DOHH2 (cell line): ENCODE measurements around the gene NRCAM.

ENCODE experiments used
- H3F3A ChIP-seq: fragments of 200-600 bp; sonication (generic), shearing (Covaris generic); 2 replicates; pipeline ENCODE4 v1.6.0; 2016; ENCODE audit warnings: antibody characterized with exemption, mild to moderate bottlenecking; ENCODE audit not compliant: control insufficient read depth, insufficient read depth
- H3K27ac ChIP-seq: fragments of 200-600 bp; sonication (generic); 2 replicates; pipeline ENCODE4 v1.5.1; 2014; ENCODE audit warnings: low read depth, mild to moderate bottlenecking, low read length, moderate library complexity
- H3K27me3 ChIP-seq: fragments of 200-600 bp; sonication (generic); 2 replicates; pipeline ENCODE4 v1.6.1; 2014; ENCODE audit warnings: mild to moderate bottlenecking, low read length, mixed read lengths; ENCODE audit not compliant: control insufficient read depth
- H3K36me3 ChIP-seq: fragments of 200-600 bp; sonication (generic); 2 replicates; pipeline ENCODE4 v1.6.1; 2014; ENCODE audit warnings: mild to moderate bottlenecking, low read length, moderate library complexity, mixed read lengths; ENCODE audit not compliant: control insufficient read depth
- H3K4me1 ChIP-seq: fragments of 200-600 bp; sonication (generic); 2 replicates; pipeline ENCODE4 v1.6.1; 2014; ENCODE audit warnings: mild to moderate bottlenecking, low read length, mixed read lengths; ENCODE audit not compliant: control insufficient read depth
- H3K4me2 ChIP-seq: fragments of 200-600 bp; sonication (generic); 2 replicates; pipeline ENCODE4 v1.6.0; 2014; ENCODE audit warnings: mild to moderate bottlenecking, low read length, moderate library complexity
- H3K4me3 ChIP-seq: fragments of 200-600 bp; sonication (generic); 2 replicates; pipeline ENCODE4 v1.5.1; 2014; ENCODE audit warnings: mild to moderate bottlenecking, low read length, mixed read lengths
- H3K79me2 ChIP-seq: fragments of 200-600 bp; sonication (generic); 2 replicates; pipeline ENCODE4 v1.6.1; 2014; ENCODE audit warnings: mild to moderate bottlenecking, low read length, mixed read lengths; ENCODE audit not compliant: control insufficient read depth
- H3K9me2 ChIP-seq: fragments of 200-600 bp; sonication (generic); replicated peaks from 2 replicates; pipeline ENCODE4 v1.6.1; 2014; ENCODE audit warnings: mild to moderate bottlenecking, low read length, mixed read lengths; ENCODE audit not compliant: control insufficient read depth
- H3K9me3 ChIP-seq: fragments of 200-600 bp; sonication (generic); 2 replicates; pipeline ENCODE4 v1.6.1; 2014; ENCODE audit warnings: antibody characterized with exemption, low read length, mixed read lengths; ENCODE audit not compliant: control insufficient read depth, insufficient read depth
- H4K20me1 ChIP-seq: fragments of 200-600 bp; sonication (generic); 2 replicates; pipeline ENCODE4 v1.6.0; 2014; ENCODE audit warnings: low read depth, mild to moderate bottlenecking, antibody characterized with exemption, low read length, moderate library complexity; ENCODE audit not compliant: control insufficient read depth, insufficient read depth
- EZH2phosphoT487 ChIP-seq: fragments of 200-600 bp; sonication (generic); IDR thresholded peaks from 2 replicates; pipeline ENCODE4 v1.6.1; 2017; ENCODE audit warnings: borderline replicate concordance, mild to moderate bottlenecking, antibody characterized with exemption, low read length, moderate library complexity, mixed read lengths
- TF ChIP-seq, protein P1 (sequence below): fragments of 200-600 bp; sonication (generic); IDR thresholded peaks from one replicate; pipeline ENCODE4 v1.5.1; 2014; ENCODE audit warnings: antibody characterized with exemption, mild to moderate bottlenecking, low read depth, low read length; ENCODE audit not compliant: poor library complexity, severe bottlenecking

NRCAM gene

DNA sequence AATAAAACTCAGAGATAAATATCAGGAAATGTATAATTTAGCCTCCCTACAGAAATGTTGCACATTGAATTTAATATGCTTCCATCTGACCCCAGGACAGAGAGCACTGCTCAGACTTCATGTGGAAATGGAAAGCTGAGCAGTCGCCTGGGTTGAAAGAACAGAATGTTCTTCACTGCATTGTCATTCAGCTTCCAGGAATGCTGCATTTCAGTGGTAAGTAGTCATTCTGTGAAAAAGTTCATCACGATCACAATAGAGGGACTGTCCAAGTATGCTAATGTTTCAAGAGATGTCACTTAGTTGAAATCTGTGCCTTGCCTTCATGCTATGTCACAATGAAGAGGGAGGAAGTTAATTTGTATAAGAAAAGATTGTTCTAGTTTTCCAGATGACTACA lies 147.3 kb downstream of the NRCAM start:
- Histone ChIP-seq H3K79me2 (no peaks in the 10 kb centered on the region), H3K4me1 (peaks cover 4% of the 10 kb centered on the region; the same call in 1 of the 2 replicates), H3K9me3 (no peaks in the 10 kb centered on the region), H3K27ac (no peak overlapping the region), H3K4me2 (no peak overlapping the region), H3K27me3 (no peaks in the 10 kb centered on the region), H3K36me3 (no peaks in the 10 kb centered on the region), H3K4me3 (no peak overlapping the region), H3K9me2 (peaks cover under 1% of the 10 kb centered on the region; the same call in 1 of the 2 replicates), H3F3A (no peaks in the 10 kb centered on the region), H4K20me1 (no peaks in the 10 kb centered on the region)
- no peak for TF ChIP-seq EZH2phosphoT487
- TF ChIP-seq, protein P1, sequence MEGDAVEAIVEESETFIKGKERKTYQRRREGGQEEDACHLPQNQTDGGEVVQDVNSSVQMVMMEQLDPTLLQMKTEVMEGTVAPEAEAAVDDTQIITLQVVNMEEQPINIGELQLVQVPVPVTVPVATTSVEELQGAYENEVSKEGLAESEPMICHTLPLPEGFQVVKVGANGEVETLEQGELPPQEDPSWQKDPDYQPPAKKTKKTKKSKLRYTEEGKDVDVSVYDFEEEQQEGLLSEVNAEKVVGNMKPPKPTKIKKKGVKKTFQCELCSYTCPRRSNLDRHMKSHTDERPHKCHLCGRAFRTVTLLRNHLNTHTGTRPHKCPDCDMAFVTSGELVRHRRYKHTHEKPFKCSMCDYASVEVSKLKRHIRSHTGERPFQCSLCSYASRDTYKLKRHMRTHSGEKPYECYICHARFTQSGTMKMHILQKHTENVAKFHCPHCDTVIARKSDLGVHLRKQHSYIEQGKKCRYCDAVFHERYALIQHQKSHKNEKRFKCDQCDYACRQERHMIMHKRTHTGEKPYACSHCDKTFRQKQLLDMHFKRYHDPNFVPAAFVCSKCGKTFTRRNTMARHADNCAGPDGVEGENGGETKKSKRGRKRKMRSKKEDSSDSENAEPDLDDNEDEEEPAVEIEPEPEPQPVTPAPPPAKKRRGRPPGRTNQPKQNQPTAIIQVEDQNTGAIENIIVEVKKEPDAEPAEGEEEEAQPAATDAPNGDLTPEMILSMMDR = no peak

DNA sequence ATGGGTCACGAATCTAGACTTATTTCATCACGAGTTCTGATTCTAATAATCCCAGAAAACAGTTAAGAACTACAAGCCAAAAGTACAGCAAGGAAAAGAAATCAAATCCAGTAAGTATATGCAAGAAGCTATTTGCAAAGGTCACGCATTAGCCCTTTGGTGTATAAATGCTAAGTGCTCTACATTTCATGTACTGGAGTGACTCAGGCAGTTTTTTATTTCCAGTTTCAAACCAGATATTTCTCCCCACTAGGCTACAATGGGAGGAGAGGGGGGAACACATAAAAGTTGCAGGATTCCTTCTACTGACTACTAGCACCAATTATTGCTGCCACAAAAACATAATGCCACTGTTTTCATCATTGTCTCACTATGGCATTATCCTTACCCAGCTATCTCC lies 148.0 kb downstream of the NRCAM start:
- TF ChIP-seq, protein P1 = no peak
- no peak for TF ChIP-seq EZH2phosphoT487
- H3F3A ChIP-seq = no peaks in the 10 kb centered on the region
- H3K9me2 ChIP-seq = no peaks in the 10 kb centered on the region
- H3K4me1 ChIP-seq = peaks cover 4% of the 10 kb centered on the region; the same call in 1 of the 2 replicates
- H3K36me3 ChIP-seq = no peaks in the 10 kb centered on the region
- no peaks in the 10 kb centered on the region for H3K27me3 ChIP-seq
- no peak overlapping the region for H3K27ac ChIP-seq
- no peaks in the 10 kb centered on the region for H4K20me1 ChIP-seq
- no peak overlapping the region for H3K4me3 ChIP-seq
- no peaks in the 10 kb centered on the region for H3K79me2 ChIP-seq
- no peak overlapping the region for H3K4me2 ChIP-seq
- no peaks in the 10 kb centered on the region for H3K9me3 ChIP-seq

DNA sequence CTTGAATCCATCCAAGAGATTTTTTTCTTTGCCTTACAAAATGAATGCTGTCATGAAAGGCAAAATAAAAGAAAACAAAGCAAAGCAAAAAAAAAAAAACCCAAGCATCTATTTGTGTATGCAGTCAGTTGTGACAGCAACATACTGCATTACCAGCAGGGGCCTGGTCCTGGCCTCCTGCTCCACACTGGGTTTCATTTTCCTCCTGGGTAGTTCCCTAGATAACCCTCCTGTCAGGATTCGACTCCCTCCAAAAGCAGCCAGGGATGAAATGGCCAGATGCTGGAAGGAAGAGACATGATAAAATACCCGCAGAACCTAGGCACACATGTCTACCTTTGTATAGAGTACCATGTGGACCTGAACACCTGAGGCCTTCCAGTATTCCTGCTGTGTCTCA lies 148.6 kb downstream of the NRCAM start:
- no peaks in the 10 kb centered on the region for H3K27me3 ChIP-seq
- H3K36me3 ChIP-seq = no peaks in the 10 kb centered on the region
- H3K9me3 ChIP-seq = no peaks in the 10 kb centered on the region
- no peak for TF ChIP-seq EZH2phosphoT487
- TF ChIP-seq, protein P1 = no peak
- H3K9me2 ChIP-seq = no peaks in the 10 kb centered on the region
- H3K4me1 ChIP-seq = peaks cover 4% of the 10 kb centered on the region; the same call in 1 of the 2 replicates
- H3F3A ChIP-seq = no peaks in the 10 kb centered on the region
- H4K20me1 ChIP-seq = no peaks in the 10 kb centered on the region
- H3K4me3 ChIP-seq = no peak overlapping the region
- H3K79me2 ChIP-seq = no peaks in the 10 kb centered on the region
- no peak overlapping the region for H3K27ac ChIP-seq
- H3K4me2 ChIP-seq = no peak overlapping the region
